K562 (cell line): ENCODE data around the gene UGT1A9. TPM values are rescaled to one million over a fixed set of nuclear protein-coding genes. Genes with fewer than 3 reads are reported as not detected.

Source experiments
- ATAC-seq: fragments of 200-7000 bp; cut with Tn5 transposase; 3 replicates; pipeline ENCODE4 v1.9.1; 2020; ENCODE audit warnings: moderate library complexity
- Bru-seq: library from RNA; stranded (reverse); fragments of 400-500 nt; gene quantifications from one replicate; lab custom pipeline; 2021; lab: Mats Ljungman, UMichigan
- BruChase-seq, 2 experiments: library from RNA; stranded (reverse); fragments of 400-500 nt; gene quantifications; one replicate each; lab custom pipeline; 2021; lab: Mats Ljungman, UMichigan
- BruUV-seq: library from RNA; stranded (reverse); fragments of 400-500 nt; replicated peaks from 2 replicates; lab custom pipeline; 2021; lab: Mats Ljungman, UMichigan
- CTCF ChIA-PET: fragments of 300-600 bp; formaldehyde crosslinking; extraction: SDS; loops from one replicate; lab custom pipeline; 2021; ENCODE audit warnings: low intra/inter-chr PET ratio; lab: Yijun Ruan, JAX
- POLR2A ChIA-PET: fragments of 300-600, 350-650 bp; sonication (Branson Sonifier 250); formaldehyde crosslinking; extraction: SDS; loops from one replicate; lab custom pipeline; 2021; ENCODE audit warnings: antibody characterized with exemption, inconsistent platforms; lab: Yijun Ruan, JAX
- DNase-seq, 4 experiments: peaks; one replicate each; pipeline versions ENCODE4 v3.0.0 to v3.0.0-alpha.2; 2011 to 2018; ENCODE audit warnings: low spot score in 3 of 4, mixed read lengths in 3 of 4; ENCODE audit errors: extremely low read depth in 1 of 4
- FAIRE-seq: peaks from 2 replicates; lab custom pipeline; 2011; peaks lifted over from hg19 to GRCh38; lab: Jason Lieb, UNC
- H2AFZ ChIP-seq: 2 replicates; pipeline ENCODE4 v1.6.0; 2011; ENCODE audit warnings: low read depth, low read length, control low read depth, inconsistent platforms
- H3K27ac ChIP-seq: fragments of 200-600 bp; 3 replicates; pipeline ENCODE4 v1.8.0; 2011; ENCODE audit warnings: low read depth, mild to moderate bottlenecking, control low read depth, inconsistent platforms, low read length, moderate library complexity, mixed read lengths; ENCODE audit errors: extremely low read depth
- H3K27me3 ChIP-seq, 2 experiments: fragments of 300-600 bp in 1 of 2; 2 replicates in 1 of 2; 3 replicates in 1 of 2; pipeline versions ENCODE4 v1.6.0 to v1.8.0; 2011; ENCODE audit warnings: inconsistent platforms in 2 of 2, low read length in 2 of 2, mild to moderate bottlenecking in 1 of 2, mixed read lengths in 1 of 2, moderate library complexity in 1 of 2; ENCODE audit not compliant: control insufficient read depth in 2 of 2, insufficient read depth in 2 of 2
- H3K36me3 ChIP-seq: fragments of 300-600 bp; 3 replicates; pipeline ENCODE4 v1.8.0; 2011; ENCODE audit warnings: mild to moderate bottlenecking, low read length, inconsistent platforms; ENCODE audit not compliant: control insufficient read depth, insufficient read depth
- H3K4me1 ChIP-seq, 2 experiments: fragments of 200-600 bp in 1 of 2; replicated peaks in 1 of 2; 2 replicates in 1 of 2; 3 replicates in 1 of 2; pipeline versions ENCODE4 v1.5.1 to v1.8.0; 2011; ENCODE audit warnings: inconsistent platforms in 2 of 2, low read length in 2 of 2, mild to moderate bottlenecking in 1 of 2, mixed read lengths in 1 of 2, moderate library complexity in 1 of 2; ENCODE audit not compliant: control insufficient read depth in 2 of 2, insufficient read depth in 2 of 2
- H3K4me2 ChIP-seq: 2 replicates; pipeline ENCODE4 v1.6.1; 2011; ENCODE audit warnings: low read length, control low read depth, inconsistent platforms, mixed read lengths; ENCODE audit not compliant: insufficient read depth
- H3K4me3 ChIP-seq: fragments of 200-600 bp; sonication (generic), shearing (Covaris generic); 2 replicates; pipeline ENCODE4 v1.5.1; 2016; ENCODE audit warnings: control low read depth, inconsistent platforms
- H3K79me2 ChIP-seq: fragments of 200-600 bp; 3 replicates; pipeline ENCODE4 v1.8.0; 2011; ENCODE audit warnings: low read length, inconsistent platforms; ENCODE audit not compliant: control insufficient read depth, insufficient read depth
- H3K9ac ChIP-seq, 2 experiments: 2 replicates each; pipeline versions ENCODE4 v1.6.0 to v1.6.1; 2011; ENCODE audit warnings: low read depth in 2 of 2, low read length in 2 of 2, control low read depth in 1 of 2, inconsistent platforms in 1 of 2, mild to moderate bottlenecking in 1 of 2, mixed read lengths in 1 of 2; ENCODE audit not compliant: insufficient read depth in 1 of 2
- H3K9me1 ChIP-seq: one replicate; pipeline ENCODE4 v1.6.0; 2011; ENCODE audit warnings: inconsistent platforms, mild to moderate bottlenecking, low read length, moderate library complexity; ENCODE audit not compliant: control insufficient read depth, insufficient read depth
- H3K9me3 ChIP-seq: replicated peaks from 2 replicates; pipeline ENCODE4 v1.5.1; 2011; ENCODE audit warnings: low read depth, low read length, inconsistent platforms; ENCODE audit not compliant: control insufficient read depth, insufficient read depth
- H4K20me1 ChIP-seq: replicated peaks from 2 replicates; pipeline ENCODE4 v1.6.1; 2011; ENCODE audit warnings: low read length, inconsistent platforms, mixed read lengths; ENCODE audit not compliant: control insufficient read depth, insufficient read depth
- BACH1 ChIP-seq: fragments of 200-800 bp; sonication (Bioruptor generic); IDR thresholded peaks from 2 replicates; pipeline ENCODE4 v1.6.1; 2016; ENCODE audit warnings: missing genetic modification characterization, missing compliant biosample characterization
- ELF2 ChIP-seq: fragments of 250-450 bp; sonication (Bioruptor Pico); IDR thresholded peaks from 2 replicates; pipeline ENCODE4 v1.5.0; 2021; ENCODE audit warnings: mild to moderate bottlenecking
- HDAC8 ChIP-seq: fragments of 450-650 bp; IDR thresholded peaks from 2 replicates; pipeline ENCODE4 v1.6.1; 2016; ENCODE audit warnings: mild to moderate bottlenecking, missing genetic modification characterization, moderate library complexity, missing compliant biosample characterization
- IRF2 ChIP-seq: sonication (generic); formaldehyde crosslinking; IDR thresholded peaks from 2 replicates; pipeline ENCODE4 v1.8.1; 2022; ENCODE audit warnings: mild to moderate bottlenecking, missing genetic modification reagents
- KHSRP ChIP-seq: fragments of 450-650 bp; IDR thresholded peaks from 2 replicates; pipeline ENCODE4 v1.6.1; 2017
- MAFF ChIP-seq: IDR thresholded peaks from 2 replicates; pipeline ENCODE4 v1.6.1; 2012; ENCODE audit warnings: low read length, improper control_type of control experiment
- PHF20 ChIP-seq: fragments of 450-650 bp; IDR thresholded peaks from 2 replicates; pipeline ENCODE4 v1.6.1; 2018; ENCODE audit not compliant: partially characterized antibody
- SP2 ChIP-seq: IDR thresholded peaks from 2 replicates; pipeline ENCODE4 v1.6.1; 2011; ENCODE audit warnings: mild to moderate bottlenecking, low read depth, low read length, moderate library complexity; ENCODE audit not compliant: poor library complexity, severe bottlenecking; ENCODE audit errors: extremely low read depth
- WGBS: fragments of 100-300 bp; shearing (Covaris generic); methylation state at CpG from one replicate; pipeline ENCODE4 v1.1.6; 2016; ENCODE audit warnings: low coverage, mixed read lengths; ENCODE audit not compliant: insufficient coverage; ENCODE audit errors: missing lambda C conversion rate; 5-methylcytosine and 5-hydroxymethylcytosine counted together
- in situ Hi-C: fragments of 300-500 bp; cut with MboI; formaldehyde crosslinking; loops from 4 replicates; pipeline ENCODE4 v1.15.0; 2018; ENCODE audit warnings: inconsistent platforms, mixed read lengths
- intact Hi-C: fragments of 100-400 bp; cut with micrococcal nuclease; formaldehyde crosslinking; loops from 2 replicates; pipeline ENCODE4 v1.14.2; 2022
- long read RNA-seq, 3 experiments: library from polyadenylated mRNA in 2 of 3; library from RNA in 1 of 3; unstranded in 2 of 3; stranded (forward) in 1 of 3; transcript quantifications; one replicate each; pipeline ENCODE4 v2.0.0, GENCODE V29; 2019 to 2022
- polyA minus RNA-seq, 3 experiments: library from RNA; depleted of rRNA, polyadenylated mRNA; stranded (reverse); fragments of >200 nt; gene quantifications; 2 replicates each; pipeline ENCODE4 v1.2.3, GENCODE V29; 2011
- polyA plus RNA-seq, 8 experiments: library from polyadenylated mRNA; depleted of rRNA in 4 of 8; stranded (reverse) in 5 of 8; unstranded in 3 of 8; fragments of >200 nt; fragmentation: Nextera tagmentation in 2 of 8; fragmentation: Illumina TruSeq in 1 of 8; extraction: Ambion mirVana in 2 of 8; extraction: Trizol in 1 of 8; gene quantifications; 2 replicates each; pipeline versions ENCODE4 v1.2.1 to v1.2.3, GENCODE V29; 2011 to 2014; ENCODE audit warnings: inconsistent platforms in 1 of 8, missing spikeins in 1 of 8
- total RNA-seq, 7 experiments: library from RNA; depleted of rRNA in 6 of 7; stranded (reverse); fragments of >200 nt in 6 of 7; fragmentation: Illumina TruSeq in 2 of 7; extraction: Trizol in 2 of 7; gene quantifications; 2 replicates each; pipeline versions ENCODE4 v1.2.1 to v1.2.3, GENCODE V29; 2011 to 2021; ENCODE audit warnings: low replicate concordance in 1 of 7
- TF ChIP-seq, protein P1 (sequence below): fragments of 450-650 bp; formaldehyde crosslinking; IDR thresholded peaks from 2 replicates; pipeline ENCODE4 v1.4.0; 2022; ENCODE audit warnings: missing genetic modification characterization
- TF ChIP-seq, protein P2 (sequence below): sonication (generic); formaldehyde crosslinking; IDR thresholded peaks from 2 replicates; pipeline ENCODE4 v1.8.0; 2022; ENCODE audit warnings: missing genetic modification reagents, mild to moderate bottlenecking, moderate library complexity, borderline replicate concordance
- TF ChIP-seq, protein P3 (sequence below): IDR thresholded peaks from 3 replicates; pipeline ENCODE4 v1.6.1; 2011; ENCODE audit warnings: borderline replicate concordance, mild to moderate bottlenecking, moderate library complexity; ENCODE audit not compliant: insufficient read length; ENCODE audit errors: extremely low read depth

UGT1A9 gene
- total RNA-seq (2011; cell fraction: chromatin; rRNA removed; ENCODE audit: low replicate concordance), result not detected in 2 replicates
- total RNA-seq (2011; cell fraction: nucleolus; rRNA removed), result not detected in 2 replicates
- total RNA-seq (2011; cell fraction: nucleoplasm; rRNA removed), result not detected in 2 replicates
- total RNA-seq (2014; rRNA removed), result 0.09 TPM in 1 of 2 replicates, not detected in the other
- total RNA-seq (2014; rRNA removed; fragmentation: Illumina TruSeq; extraction: Trizol), result not detected in 2 replicates
- not detected in 2 replicates for total RNA-seq (2015; rRNA removed; fragmentation: Illumina TruSeq; extraction: Trizol)
- total RNA-seq (2021), result not detected in 2 replicates
- polyA plus RNA-seq (2011; rRNA removed), result not detected in 2 replicates
- not detected in 2 replicates for polyA plus RNA-seq (2011; cell fraction: cytosol; rRNA removed)
- polyA plus RNA-seq (2011; cell fraction: nucleus; rRNA removed), result not detected in 2 replicates
- polyA plus RNA-seq (2012), result 0.04 TPM in 1 of 2 replicates, not detected in the other
- not detected in 2 replicates for polyA plus RNA-seq (2014; fragmentation: Illumina TruSeq; extraction: Trizol)
- polyA plus RNA-seq (2014; fragmentation: Nextera tagmentation; extraction: Ambion mirVana), result not detected
- polyA plus RNA-seq (2014; rRNA removed), result not detected in 2 replicates
- not detected in 2 replicates for polyA minus RNA-seq (2011; rRNA and poly(A)+ RNA removed)
- polyA minus RNA-seq (2011; cell fraction: cytosol; rRNA and poly(A)+ RNA removed), result not detected in 2 replicates
- polyA minus RNA-seq (2011; cell fraction: nucleus; rRNA and poly(A)+ RNA removed), result not detected in 2 replicates
- not detected for Bru-seq, nascent RNA
- percentile 31 among the genes with signal in this experiment for BruChase-seq, experiment 1, labeled RNA remaining after a 2-hour chase
- not detected for BruChase-seq, experiment 2, labeled RNA remaining after a 6-hour chase
- long read RNA-seq, experiment 1, result 0 reads
- long read RNA-seq, experiment 2, result 0 reads
- long read RNA-seq, experiment 3, result 0 reads

DNA sequence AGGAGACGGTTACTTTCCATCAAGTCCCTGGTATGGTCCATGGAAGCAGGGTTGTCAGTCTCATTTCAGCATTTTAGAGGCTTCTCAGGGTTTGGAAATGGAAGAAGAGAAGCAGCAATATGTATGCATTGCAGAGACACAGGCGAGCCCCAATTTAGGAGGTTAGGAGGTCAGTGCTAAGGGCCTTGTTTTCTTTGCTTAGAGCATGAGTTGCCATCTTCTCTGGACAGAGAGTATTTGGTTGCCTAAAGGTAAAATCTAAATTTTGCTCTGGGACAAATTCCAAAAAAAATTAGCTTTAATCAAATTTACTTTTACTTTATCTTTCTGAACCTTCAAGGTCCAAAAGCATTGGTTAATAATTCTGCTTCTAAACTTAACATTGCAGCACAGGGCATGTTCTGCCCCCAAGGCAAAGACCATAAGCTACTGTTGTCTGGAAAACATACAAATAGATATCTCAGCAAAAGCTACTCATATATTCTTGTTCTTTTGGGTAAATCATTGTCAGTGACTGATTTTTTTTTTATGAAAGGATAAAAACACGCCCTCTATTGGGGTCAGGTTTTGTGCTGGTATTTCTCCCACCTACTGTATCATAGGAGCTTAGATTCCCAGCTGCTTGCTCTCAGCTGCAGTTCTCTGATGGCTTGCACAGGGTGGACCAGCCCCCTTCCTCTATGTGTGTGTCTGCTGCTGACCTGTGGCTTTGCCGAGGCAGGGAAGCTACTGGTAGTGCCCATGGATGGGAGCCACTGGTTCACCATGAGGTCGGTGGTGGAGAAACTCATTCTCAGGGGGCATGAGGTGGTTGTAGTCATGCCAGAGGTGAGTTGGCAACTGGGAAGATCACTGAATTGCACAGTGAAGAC is at the start of gene UGT1A9:
Gene UGT1A9 (plus strand): TSS at position 609 of the 872 bp plus-strand sequence. CDS start 37 bp downstream, at position 646.
- Histone ChIP-seq H2AFZ (no peak within 1 kb of the TSS), H3K9me1 (no peaks in the 10 kb centered on the region), H3K9me3 (no peaks in the 10 kb centered on the region), H3K27me3 (no peaks in the 10 kb centered on the region), H3K9ac (no peak within 1 kb of the TSS), H3K36me3 (no peaks in the 10 kb centered on the region), H3K4me1 (no peaks in the 10 kb centered on the region), H3K79me2 (no peaks in the 10 kb centered on the region), H3K27ac (no peak within 1 kb of the TSS), H3K4me3 (no peak within 1 kb of the TSS), H3K4me2 (no peak within 1 kb of the TSS), H4K20me1 (no peaks in the 10 kb centered on the region)
- BruUV-seq, result no TSS peak
- FAIRE-seq (no peak), ATAC-seq (no peak), DNase-seq (no peak)
- intact Hi-C loops (no loop called here), in situ Hi-C loops (no loop called here)
- ChIA-PET CTCF (no interaction called here), POLR2A (no interaction called here)
- 2% methylated on average over 5 of the region's 5 CpGs for WGBS
- TF ChIP-seq MAFF (no peak), KHSRP (no peak), ELF2 (CRISPR knock-in tag) (no peak), PHF20 (no peak), HDAC8 (tag) (no peak), BACH1 (tag) (no peak), IRF2 (CRISPR knock-in tag) (no peak), SP2 (no peak)
- TF ChIP-seq, protein P1, sequence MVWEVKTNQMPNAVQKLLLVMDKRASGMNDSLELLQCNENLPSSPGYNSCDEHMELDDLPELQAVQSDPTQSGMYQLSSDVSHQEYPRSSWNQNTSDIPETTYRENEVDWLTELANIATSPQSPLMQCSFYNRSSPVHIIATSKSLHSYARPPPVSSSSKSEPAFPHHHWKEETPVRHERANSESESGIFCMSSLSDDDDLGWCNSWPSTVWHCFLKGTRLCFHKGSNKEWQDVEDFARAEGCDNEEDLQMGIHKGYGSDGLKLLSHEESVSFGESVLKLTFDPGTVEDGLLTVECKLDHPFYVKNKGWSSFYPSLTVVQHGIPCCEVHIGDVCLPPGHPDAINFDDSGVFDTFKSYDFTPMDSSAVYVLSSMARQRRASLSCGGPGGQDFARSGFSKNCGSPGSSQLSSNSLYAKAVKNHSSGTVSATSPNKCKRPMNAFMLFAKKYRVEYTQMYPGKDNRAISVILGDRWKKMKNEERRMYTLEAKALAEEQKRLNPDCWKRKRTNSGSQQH, result no peak
- TF ChIP-seq, protein P2, sequence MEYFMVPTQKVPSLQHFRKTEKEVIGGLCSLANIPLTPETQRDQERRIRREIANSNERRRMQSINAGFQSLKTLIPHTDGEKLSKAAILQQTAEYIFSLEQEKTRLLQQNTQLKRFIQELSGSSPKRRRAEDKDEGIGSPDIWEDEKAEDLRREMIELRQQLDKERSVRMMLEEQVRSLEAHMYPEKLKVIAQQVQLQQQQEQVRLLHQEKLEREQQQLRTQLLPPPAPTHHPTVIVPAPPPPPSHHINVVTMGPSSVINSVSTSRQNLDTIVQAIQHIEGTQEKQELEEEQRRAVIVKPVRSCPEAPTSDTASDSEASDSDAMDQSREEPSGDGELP (CRISPR knock-in tag), result no peak
- TF ChIP-seq, protein P3, sequence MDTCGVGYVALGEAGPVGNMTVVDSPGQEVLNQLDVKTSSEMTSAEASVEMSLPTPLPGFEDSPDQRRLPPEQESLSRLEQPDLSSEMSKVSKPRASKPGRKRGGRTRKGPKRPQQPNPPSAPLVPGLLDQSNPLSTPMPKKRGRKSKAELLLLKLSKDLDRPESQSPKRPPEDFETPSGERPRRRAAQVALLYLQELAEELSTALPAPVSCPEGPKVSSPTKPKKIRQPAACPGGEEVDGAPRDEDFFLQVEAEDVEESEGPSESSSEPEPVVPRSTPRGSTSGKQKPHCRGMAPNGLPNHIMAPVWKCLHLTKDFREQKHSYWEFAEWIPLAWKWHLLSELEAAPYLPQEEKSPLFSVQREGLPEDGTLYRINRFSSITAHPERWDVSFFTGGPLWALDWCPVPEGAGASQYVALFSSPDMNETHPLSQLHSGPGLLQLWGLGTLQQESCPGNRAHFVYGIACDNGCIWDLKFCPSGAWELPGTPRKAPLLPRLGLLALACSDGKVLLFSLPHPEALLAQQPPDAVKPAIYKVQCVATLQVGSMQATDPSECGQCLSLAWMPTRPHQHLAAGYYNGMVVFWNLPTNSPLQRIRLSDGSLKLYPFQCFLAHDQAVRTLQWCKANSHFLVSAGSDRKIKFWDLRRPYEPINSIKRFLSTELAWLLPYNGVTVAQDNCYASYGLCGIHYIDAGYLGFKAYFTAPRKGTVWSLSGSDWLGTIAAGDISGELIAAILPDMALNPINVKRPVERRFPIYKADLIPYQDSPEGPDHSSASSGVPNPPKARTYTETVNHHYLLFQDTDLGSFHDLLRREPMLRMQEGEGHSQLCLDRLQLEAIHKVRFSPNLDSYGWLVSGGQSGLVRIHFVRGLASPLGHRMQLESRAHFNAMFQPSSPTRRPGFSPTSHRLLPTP, result no peak
